AG09319 (cell line): Measurements from ENCODE around the gene JUN.

Experiments used
- DNase-seq: peaks from one replicate; pipeline ENCODE4 v3.0.0-alpha.2; 2010; ENCODE audit warnings: low read depth; ENCODE audit errors: extremely low read depth
- TF ChIP-seq, protein P1 (sequence below): IDR thresholded peaks from 2 replicates; pipeline ENCODE4 v1.5.1; 2011; ENCODE audit warnings: low read depth, mild to moderate bottlenecking, inconsistent platforms, low read length, moderate library complexity

Gene JUN

DNA sequence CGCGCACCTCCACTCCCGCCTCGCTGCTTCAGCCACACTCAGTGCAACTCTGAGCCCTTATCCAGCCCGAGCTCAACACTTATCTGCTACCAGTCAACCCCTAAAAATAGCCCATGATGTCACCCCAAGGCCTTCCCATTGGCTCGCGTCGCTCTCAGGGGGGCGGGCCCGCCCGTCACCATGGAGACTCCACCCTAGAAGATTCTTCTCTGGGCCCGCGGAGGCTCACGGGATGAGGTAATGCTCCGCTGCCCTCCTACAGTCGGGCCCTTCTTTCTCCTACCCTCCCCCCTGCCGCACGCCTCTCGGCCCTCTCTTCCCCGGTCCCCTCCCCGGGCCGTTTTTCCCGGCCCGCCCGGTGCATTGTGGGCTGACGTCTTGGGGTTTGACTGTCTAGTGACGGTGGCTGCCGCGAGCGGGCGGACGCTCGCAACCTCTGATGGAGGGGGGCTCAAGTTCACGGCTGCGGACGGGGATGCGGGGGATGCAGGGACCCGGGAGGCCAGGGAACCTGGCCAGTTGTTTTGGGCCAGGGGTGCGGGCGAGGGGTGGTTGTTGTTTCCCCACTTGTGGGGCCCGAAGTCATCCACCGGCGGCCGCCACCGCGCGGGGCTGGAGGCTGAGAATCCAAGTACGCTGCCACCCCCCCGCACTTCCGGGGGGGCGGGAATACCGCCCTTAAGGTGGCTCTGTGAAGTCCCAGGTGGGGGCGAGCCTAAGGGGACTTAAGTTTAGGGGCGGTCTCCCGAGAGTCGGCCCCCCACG lies at the start of gene JUN:
Gene JUN, minus strand, starts transcription at position 55 of the 765 bp plus-strand sequence. CDS start 977 bp downstream, outside the sequence.
- peak; percentile 100 for DNase-seq
- TF ChIP-seq, protein P1, sequence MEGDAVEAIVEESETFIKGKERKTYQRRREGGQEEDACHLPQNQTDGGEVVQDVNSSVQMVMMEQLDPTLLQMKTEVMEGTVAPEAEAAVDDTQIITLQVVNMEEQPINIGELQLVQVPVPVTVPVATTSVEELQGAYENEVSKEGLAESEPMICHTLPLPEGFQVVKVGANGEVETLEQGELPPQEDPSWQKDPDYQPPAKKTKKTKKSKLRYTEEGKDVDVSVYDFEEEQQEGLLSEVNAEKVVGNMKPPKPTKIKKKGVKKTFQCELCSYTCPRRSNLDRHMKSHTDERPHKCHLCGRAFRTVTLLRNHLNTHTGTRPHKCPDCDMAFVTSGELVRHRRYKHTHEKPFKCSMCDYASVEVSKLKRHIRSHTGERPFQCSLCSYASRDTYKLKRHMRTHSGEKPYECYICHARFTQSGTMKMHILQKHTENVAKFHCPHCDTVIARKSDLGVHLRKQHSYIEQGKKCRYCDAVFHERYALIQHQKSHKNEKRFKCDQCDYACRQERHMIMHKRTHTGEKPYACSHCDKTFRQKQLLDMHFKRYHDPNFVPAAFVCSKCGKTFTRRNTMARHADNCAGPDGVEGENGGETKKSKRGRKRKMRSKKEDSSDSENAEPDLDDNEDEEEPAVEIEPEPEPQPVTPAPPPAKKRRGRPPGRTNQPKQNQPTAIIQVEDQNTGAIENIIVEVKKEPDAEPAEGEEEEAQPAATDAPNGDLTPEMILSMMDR, result no peak; the same call in none of the 2 replicates

DNA sequence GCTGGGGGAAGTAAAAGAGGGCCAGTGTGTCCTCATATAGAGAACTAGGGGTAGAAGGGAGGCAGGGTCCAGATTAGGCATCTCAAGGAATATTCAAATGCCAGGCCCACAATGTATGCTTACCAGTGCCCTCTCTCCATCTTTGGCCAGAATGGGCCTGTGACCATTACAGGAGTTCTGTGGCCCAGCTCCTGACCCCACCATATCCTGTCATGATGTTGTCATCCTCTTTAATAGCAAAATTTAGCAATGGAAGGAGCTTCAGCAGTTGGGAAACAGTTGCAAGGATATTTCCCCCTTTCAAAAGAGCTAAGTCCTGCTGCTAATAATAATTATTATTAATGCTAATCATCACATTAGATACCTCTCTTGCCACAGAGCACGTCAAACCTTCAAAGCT lies 49.3 kb upstream of the JUN start:
- no peak for DNase-seq
- TF ChIP-seq, protein P1, result no peak

DNA sequence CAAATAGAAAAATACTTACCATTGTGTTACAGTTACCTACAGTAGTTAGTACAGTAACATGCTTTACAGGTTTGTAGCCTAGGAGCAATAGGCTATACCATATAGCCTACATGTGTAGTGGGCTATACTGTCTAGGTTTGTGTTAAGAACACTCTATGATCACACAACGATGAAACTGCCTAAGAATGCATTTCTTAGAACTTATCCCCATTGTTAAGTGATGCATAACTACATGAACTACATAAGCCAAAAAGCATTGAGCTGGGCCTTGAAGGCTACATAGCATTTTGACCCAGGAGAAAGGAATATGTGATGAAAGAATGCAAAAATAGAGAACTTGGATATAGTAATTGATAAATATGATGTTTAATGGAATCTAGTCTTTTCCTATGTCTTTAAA lies 46.4 kb upstream of the JUN start:
- no peak for DNase-seq
- TF ChIP-seq, protein P1, result no peak

DNA sequence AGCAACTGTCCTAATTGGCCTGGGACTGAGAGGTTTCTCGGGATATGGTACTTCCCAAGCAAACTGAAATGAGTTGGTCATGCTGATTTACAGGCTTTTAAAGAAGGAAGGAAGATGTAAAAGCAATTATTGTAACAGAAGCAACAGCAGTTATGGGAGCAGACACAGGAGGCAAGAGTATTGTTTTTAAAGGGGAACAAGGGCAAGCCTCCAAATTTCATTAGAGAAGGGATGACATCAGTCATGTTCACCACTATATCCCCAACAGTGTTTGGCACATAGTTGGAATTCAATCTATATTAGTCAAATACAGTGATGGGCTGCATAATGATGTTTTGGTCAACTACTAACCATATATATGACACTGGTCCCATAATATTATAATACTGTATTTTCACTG lies 46.0 kb upstream of the JUN start:
- DNase-seq, result no peak
- TF ChIP-seq, protein P1, result no peak

DNA sequence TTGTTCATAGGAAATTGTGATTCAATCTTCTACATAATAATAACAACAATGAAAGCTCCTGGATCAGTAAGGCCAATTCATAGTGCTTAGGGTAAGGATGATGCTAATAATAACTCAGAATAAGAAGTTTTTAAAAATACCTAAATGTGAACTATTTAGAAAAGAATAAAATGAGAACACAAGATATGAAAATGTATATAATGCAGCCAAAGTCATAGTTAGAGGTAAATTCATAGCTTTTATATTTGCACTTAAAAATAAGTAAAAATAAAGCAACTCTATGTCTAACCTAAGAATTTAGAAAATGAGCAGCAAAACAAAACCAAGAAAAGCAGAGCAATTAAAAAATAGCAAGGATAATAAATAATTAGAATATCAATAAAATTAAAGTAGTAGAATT lies 43.5 kb upstream of the JUN start:
- no peak for DNase-seq
- TF ChIP-seq, protein P1, result no peak

DNA sequence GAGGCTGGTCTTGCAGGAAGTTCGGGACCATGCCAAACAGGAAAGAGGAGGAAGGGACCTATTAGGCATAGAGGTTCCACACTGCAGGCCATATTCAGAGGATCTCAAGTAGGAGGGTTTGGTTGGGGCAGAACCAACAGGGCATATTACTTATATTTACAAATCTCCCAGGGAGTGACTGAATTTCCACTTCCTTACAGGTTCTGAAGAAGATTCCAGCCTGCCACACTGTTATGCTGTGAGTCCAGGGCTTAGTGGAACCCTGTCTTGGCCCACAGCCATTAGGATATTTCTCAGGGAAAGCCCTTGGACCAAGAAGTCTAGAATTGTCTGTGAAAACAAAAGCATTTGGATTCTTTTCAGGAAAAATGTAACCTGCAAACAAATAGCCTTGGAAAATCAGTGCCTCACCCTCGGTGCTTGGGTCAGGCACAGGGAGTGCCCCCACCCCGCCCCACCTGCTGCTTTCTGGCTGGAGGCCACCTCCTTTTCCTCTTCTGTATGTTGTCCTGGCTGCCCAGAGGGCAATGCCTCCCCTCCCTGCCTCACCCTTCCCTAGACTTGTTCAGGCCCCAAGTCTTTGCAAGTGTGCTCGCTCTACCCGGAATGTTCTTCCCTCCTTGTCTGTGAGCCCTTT lies 41.0 kb upstream of the JUN start:
- TF ChIP-seq, protein P1, result no peak
- no peak for DNase-seq

DNA sequence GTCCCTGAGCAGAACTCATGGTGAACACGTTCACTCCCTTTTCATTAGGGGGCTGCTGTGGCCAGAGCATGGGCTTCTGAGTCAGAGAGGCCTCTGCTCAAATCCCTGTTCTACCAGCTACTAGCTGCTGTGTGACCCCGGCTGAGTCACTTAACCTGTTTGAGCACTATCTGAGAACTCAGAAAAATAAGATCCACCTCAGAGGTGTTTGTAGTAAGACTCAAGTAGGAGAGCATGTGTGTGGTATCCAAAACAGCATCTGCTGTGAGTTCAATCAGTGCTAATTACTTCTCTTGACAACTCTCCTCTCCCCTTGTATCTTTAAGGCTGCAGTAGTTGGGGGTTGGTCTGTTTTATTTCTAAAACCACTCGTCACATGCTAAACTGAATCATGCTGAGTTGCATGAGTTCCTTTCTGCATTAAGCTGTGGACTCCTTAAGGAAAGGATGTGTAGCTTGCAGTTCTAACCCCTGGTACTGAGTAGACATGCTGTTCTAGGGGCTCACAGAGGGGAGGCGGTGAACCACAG lies 39.7 kb upstream of the JUN start:
- TF ChIP-seq, protein P1, result no peak
- DNase-seq, result no peak
